Measurements from ENCODE around the gene EXOC6B. TPM values are rescaled to one million over a fixed set of nuclear protein-coding genes. Genes with fewer than 3 reads are reported as not detected.

EXOC6B gene
- total and polyA plus RNA-seq, 10 of the 15 experiments (the other 5 are each of a cell fraction or from before 2014, with no cell fraction given): 0.23 to 2.2 (median 1.2) TPM

DNA sequence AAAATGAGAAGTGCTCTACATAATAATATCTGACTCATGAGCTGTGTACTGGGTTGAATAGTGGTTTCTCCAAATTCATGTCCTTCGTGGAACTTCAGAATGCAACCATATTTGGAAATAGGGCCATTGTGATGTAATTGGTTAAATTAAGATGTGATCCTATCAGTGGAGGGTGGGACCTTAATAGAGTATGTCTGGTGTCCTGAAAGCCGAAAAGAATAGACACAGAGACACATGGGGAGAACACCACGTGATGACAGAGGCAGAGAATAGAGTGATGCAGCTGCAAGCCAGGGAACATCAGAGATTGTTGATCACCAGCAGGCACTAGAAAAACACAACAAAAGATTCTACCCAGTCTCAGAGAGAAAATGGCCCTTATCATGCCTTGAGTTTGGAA, 310.1 kb downstream of the EXOC6B start:
- in situ Hi-C loops (cut with MboI): no loop called here
- no peak overlapping the region for H3K9ac ChIP-seq (ENCODE audit: control insufficient read depth, insufficient read depth, low read length)
- no peaks in the 10 kb centered on the region for H4K20me1 ChIP-seq (ENCODE audit: control insufficient read depth, insufficient read depth)
- no peak overlapping the region for H3K27ac ChIP-seq (ENCODE audit: control insufficient read depth, insufficient read depth)
- H3K27me3 ChIP-seq (replicated peaks in 1 of 2; ENCODE audit: control insufficient read depth in 2 of 2, insufficient read depth in 2 of 2, low read length in 1 of 2): no peaks in the 10 kb centered on the region
- H3K4me2 ChIP-seq (ENCODE audit: control insufficient read depth, insufficient read depth): no peak overlapping the region
- ChIA-PET SMC1A (ENCODE audit: uncharacterized antibody, unreplicated experiment) (no interaction called here), RAD21 (ENCODE audit: unreplicated experiment) (no interaction called here), POLR2A (no interaction called here), CTCF (no interaction called here)
- no peak for ATAC-seq
- H3K9me3 ChIP-seq (replicated peaks; ENCODE audit: control insufficient read depth, insufficient read depth, low read length): no peaks in the 10 kb centered on the region
- intact Hi-C loops (cut with micrococcal nuclease; ENCODE audit: unreplicated experiment): no loop called here
- no peak overlapping the region for H2AFZ ChIP-seq (ENCODE audit: control insufficient read depth, low read depth, low read length)
- H3K36me3 ChIP-seq (ENCODE audit: control insufficient read depth in 2 of 2, insufficient read depth in 2 of 2, low read length in 1 of 2): no peaks in the 10 kb centered on the region
- FAIRE-seq: no peak
- no TSS peak for BruUV-seq (replicated peaks)
- no peaks in the 10 kb centered on the region for H3K79me2 ChIP-seq (ENCODE audit: control insufficient read depth, insufficient read depth, low read length)
- TF ChIP-seq, protein P1, sequence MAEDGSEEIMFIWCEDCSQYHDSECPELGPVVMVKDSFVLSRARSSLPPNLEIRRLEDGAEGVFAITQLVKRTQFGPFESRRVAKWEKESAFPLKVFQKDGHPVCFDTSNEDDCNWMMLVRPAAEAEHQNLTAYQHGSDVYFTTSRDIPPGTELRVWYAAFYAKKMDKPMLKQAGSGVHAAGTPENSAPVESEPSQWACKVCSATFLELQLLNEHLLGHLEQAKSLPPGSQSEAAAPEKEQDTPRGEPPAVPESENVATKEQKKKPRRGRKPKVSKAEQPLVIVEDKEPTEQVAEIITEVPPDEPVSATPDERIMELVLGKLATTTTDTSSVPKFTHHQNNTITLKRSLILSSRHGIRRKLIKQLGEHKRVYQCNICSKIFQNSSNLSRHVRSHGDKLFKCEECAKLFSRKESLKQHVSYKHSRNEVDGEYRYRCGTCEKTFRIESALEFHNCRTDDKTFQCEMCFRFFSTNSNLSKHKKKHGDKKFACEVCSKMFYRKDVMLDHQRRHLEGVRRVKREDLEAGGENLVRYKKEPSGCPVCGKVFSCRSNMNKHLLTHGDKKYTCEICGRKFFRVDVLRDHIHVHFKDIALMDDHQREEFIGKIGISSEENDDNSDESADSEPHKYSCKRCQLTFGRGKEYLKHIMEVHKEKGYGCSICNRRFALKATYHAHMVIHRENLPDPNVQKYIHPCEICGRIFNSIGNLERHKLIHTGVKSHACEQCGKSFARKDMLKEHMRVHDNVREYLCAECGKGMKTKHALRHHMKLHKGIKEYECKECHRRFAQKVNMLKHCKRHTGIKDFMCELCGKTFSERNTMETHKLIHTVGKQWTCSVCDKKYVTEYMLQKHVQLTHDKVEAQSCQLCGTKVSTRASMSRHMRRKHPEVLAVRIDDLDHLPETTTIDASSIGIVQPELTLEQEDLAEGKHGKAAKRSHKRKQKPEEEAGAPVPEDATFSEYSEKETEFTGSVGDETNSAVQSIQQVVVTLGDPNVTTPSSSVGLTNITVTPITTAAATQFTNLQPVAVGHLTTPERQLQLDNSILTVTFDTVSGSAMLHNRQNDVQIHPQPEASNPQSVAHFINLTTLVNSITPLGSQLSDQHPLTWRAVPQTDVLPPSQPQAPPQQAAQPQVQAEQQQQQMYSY (CRISPR knock-in tag; IDR thresholded peaks at IDR 0.05): no peak
- TF ChIP-seq SUPT20H (IDR thresholded peaks at IDR 0.05; ENCODE audit: borderline replicate concordance, control insufficient read depth, low read depth, low read length): no peak
- TF ChIP-seq ZNF274 (IDR thresholded peaks at IDR 0.05; ENCODE audit: insufficient read depth, insufficient read length): no peak
- TF ChIP-seq CHD1 (IDR thresholded peaks at IDR 0.05; ENCODE audit: low read depth, low read length): no peak
- TF ChIP-seq SMARCA5 (IDR thresholded peaks at IDR 0.05): no peak
- no peak for TF ChIP-seq SRF (IDR thresholded peaks at IDR 0.05; ENCODE audit: low read depth in 2 of 2, low read length in 2 of 2)
- TF ChIP-seq, protein P2, sequence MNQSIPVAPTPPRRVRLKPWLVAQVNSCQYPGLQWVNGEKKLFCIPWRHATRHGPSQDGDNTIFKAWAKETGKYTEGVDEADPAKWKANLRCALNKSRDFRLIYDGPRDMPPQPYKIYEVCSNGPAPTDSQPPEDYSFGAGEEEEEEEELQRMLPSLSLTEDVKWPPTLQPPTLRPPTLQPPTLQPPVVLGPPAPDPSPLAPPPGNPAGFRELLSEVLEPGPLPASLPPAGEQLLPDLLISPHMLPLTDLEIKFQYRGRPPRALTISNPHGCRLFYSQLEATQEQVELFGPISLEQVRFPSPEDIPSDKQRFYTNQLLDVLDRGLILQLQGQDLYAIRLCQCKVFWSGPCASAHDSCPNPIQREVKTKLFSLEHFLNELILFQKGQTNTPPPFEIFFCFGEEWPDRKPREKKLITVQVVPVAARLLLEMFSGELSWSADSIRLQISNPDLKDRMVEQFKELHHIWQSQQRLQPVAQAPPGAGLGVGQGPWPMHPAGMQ (IDR thresholded peaks at IDR 0.05; ENCODE audit: borderline replicate concordance): no peak
- TF ChIP-seq PML (IDR thresholded peaks at IDR 0.05; ENCODE audit: low read length): no peak
- no peak for TF ChIP-seq SP1 (IDR thresholded peaks at IDR 0.05; ENCODE audit: low read depth, low read length)
- no peak for TF ChIP-seq ZNF622 (IDR thresholded peaks at IDR 0.05)
- TF ChIP-seq IKZF1 (conservative IDR thresholded peaks at IDR 0.05): no peak
- no peak for TF ChIP-seq SMC3 (IDR thresholded peaks at IDR 0.05; ENCODE audit: borderline replicate concordance, low read length)
- no peak for TF ChIP-seq TCF7 (IDR thresholded peaks at IDR 0.05; ENCODE audit: borderline replicate concordance)
- TF ChIP-seq BCL11A (IDR thresholded peaks at IDR 0.05; ENCODE audit: low read depth, low read length): no peak
- no peak for TF ChIP-seq ASH2L (IDR thresholded peaks at IDR 0.05; ENCODE audit: borderline replicate concordance, low read depth)
- TF ChIP-seq ZNF207 (IDR thresholded peaks at IDR 0.05; ENCODE audit: borderline replicate concordance): no peak
- TF ChIP-seq SREBF2 (IDR thresholded peaks at IDR 0.05; ENCODE audit: low read length): no peak
- TF ChIP-seq POLR2AphosphoS2 (IDR thresholded peaks at IDR 0.05; ENCODE audit: low read depth, low read length): no peak
- no peak for TF ChIP-seq NR2C1 (IDR thresholded peaks at IDR 0.05)
- WGBS (ENCODE audit: insufficient coverage, insufficient replicate concordance, low lambda C conversion rate, missing lambda C conversion rate): 43% methylated on average over 3 of the region's 3 CpGs
- no peak for DNase-seq (ENCODE audit: low read depth, low spot score)
- H3K4me1 ChIP-seq (ENCODE audit: control insufficient read depth, insufficient read depth, low read length): no peaks in the 10 kb centered on the region
- no peak overlapping the region for H3K4me3 ChIP-seq

Data from GM12878 (cell line).